HepG2 (cell line): ENCODE results near the gene CKB. TPM values are rescaled to one million over a fixed set of nuclear protein-coding genes. Genes with fewer than 3 reads are reported as not detected.

Source experiments
- ATAD3A ChIP-seq: sonication (generic); formaldehyde crosslinking; IDR thresholded peaks from 2 replicates; pipeline ENCODE4 v1.4.0; 2020; ENCODE audit warnings: missing genetic modification reagents
- ATM ChIP-seq: fragments of 450-650 bp; IDR thresholded peaks from 2 replicates; pipeline ENCODE4 v1.7.1; 2017; ENCODE audit warnings: mild to moderate bottlenecking, borderline replicate concordance
- EHMT2 ChIP-seq: fragments of 200-600 bp; sonication (generic); IDR thresholded peaks from 2 replicates; pipeline ENCODE4 v1.7.0; 2017; ENCODE audit warnings: antibody characterized with exemption, low read depth, low read length, borderline replicate concordance
- ETV5 ChIP-seq: IDR thresholded peaks from 2 replicates; pipeline ENCODE4 v1.6.1; 2018; ENCODE audit warnings: missing biosample characterization, missing genetic modification reagents, inconsistent platforms, borderline replicate concordance
- GZF1 ChIP-seq: sonication (generic); formaldehyde crosslinking; IDR thresholded peaks from 2 replicates; pipeline ENCODE4 v1.5.1; 2020; ENCODE audit warnings: mild to moderate bottlenecking, missing genetic modification reagents
- KDM5B ChIP-seq: sonication (generic); formaldehyde crosslinking; IDR thresholded peaks from 2 replicates; pipeline ENCODE4 v1.4.0; 2020; ENCODE audit warnings: missing genetic modification reagents, mild to moderate bottlenecking, borderline replicate concordance
- MTA1 ChIP-seq: sonication (generic); formaldehyde crosslinking; IDR thresholded peaks from 2 replicates; pipeline ENCODE4 v1.4.0; 2020; ENCODE audit warnings: missing genetic modification reagents, mild to moderate bottlenecking, borderline replicate concordance
- NCOA5 ChIP-seq: sonication (generic); formaldehyde crosslinking; IDR thresholded peaks from 2 replicates; pipeline ENCODE4 v1.4.0; 2020; ENCODE audit warnings: missing genetic modification reagents
- PHF21A ChIP-seq: sonication (generic); formaldehyde crosslinking; IDR thresholded peaks from 2 replicates; pipeline ENCODE4 v1.5.0; 2020; ENCODE audit warnings: mild to moderate bottlenecking, missing genetic modification reagents
- SOX13 ChIP-seq, 3 experiments: fragments of 450-650 bp in 1 of 3; sonication (generic) in 1 of 3; formaldehyde crosslinking in 1 of 3; IDR thresholded peaks in 2 of 3; conservative IDR thresholded peaks in 1 of 3; 2 replicates each; pipeline versions ENCODE4 v1.5.0 to v1.6.1; 2016 to 2020; ENCODE audit warnings: antibody characterized with exemption in 1 of 3, mild to moderate bottlenecking in 1 of 3, missing compliant biosample characterization in 1 of 3, missing genetic modification reagents in 1 of 3, moderate library complexity in 1 of 3
- TBX2 ChIP-seq: sonication (generic); formaldehyde crosslinking; IDR thresholded peaks from 2 replicates; pipeline ENCODE4 v1.5.0; 2020; ENCODE audit warnings: missing genetic modification reagents, mild to moderate bottlenecking, borderline replicate concordance
- XRCC5 ChIP-seq: fragments of 200-400 bp; formaldehyde crosslinking; optimal IDR thresholded peaks from 2 replicates; pipeline ENCODE3; 2017; ENCODE audit warnings: mild to moderate bottlenecking, low read length
- ZBTB42 ChIP-seq: sonication (generic); formaldehyde crosslinking; IDR thresholded peaks from 2 replicates; pipeline ENCODE4 v1.5.0; 2020; ENCODE audit warnings: mild to moderate bottlenecking, missing genetic modification reagents
- ZFX ChIP-seq: sonication (generic); formaldehyde crosslinking; IDR thresholded peaks from 2 replicates; pipeline ENCODE4 v1.4.0; 2020; ENCODE audit warnings: mild to moderate bottlenecking, low read depth, missing genetic modification reagents, moderate library complexity
- ZNF614 ChIP-seq: IDR thresholded peaks from 2 replicates; pipeline ENCODE4 v1.6.1; 2018; ENCODE audit warnings: missing biosample characterization, missing genetic modification reagents, inconsistent platforms, borderline replicate concordance
- polyA plus RNA-seq, 8 experiments: library from polyadenylated mRNA; depleted of rRNA in 3 of 8; stranded (reverse) in 7 of 8; unstranded in 1 of 8; fragments of >200 nt; fragmentation: Illumina TruSeq in 4 of 8; extraction: Trizol in 4 of 8; gene quantifications; 2 replicates each; pipeline versions ENCODE4 v1.2.1 to v1.2.3, GENCODE V29; 2011 to 2016; ENCODE audit warnings: low read depth in 4 of 8, missing spikeins in 1 of 8, mixed read lengths in 1 of 8; ENCODE audit not compliant: insufficient read depth in 1 of 8
- total RNA-seq, 5 experiments: library from RNA; depleted of rRNA; stranded (reverse); fragments of >200 nt; fragmentation: Illumina TruSeq; extraction: Trizol; gene quantifications; 2 replicates each; pipeline ENCODE4 v1.2.3, GENCODE V29; 2016; ENCODE audit warnings: low read depth in 1 of 5
- TF ChIP-seq, protein P1 (sequence below): sonication (generic); formaldehyde crosslinking; IDR thresholded peaks from 2 replicates; pipeline ENCODE4 v1.4.0; 2020; ENCODE audit warnings: missing genetic modification reagents, mild to moderate bottlenecking, borderline replicate concordance
- TF ChIP-seq, protein P2 (sequence below): sonication (generic); formaldehyde crosslinking; IDR thresholded peaks from 2 replicates; pipeline ENCODE4 v1.4.0; 2020; ENCODE audit warnings: missing genetic modification reagents
- TF ChIP-seq, protein P3 (sequence below): sonication (generic); formaldehyde crosslinking; IDR thresholded peaks from 2 replicates; pipeline ENCODE4 v1.5.0; 2020; ENCODE audit warnings: mild to moderate bottlenecking, missing genetic modification reagents

Gene CKB
- total and polyA plus RNA-seq, 2 of the 13 experiments (the other 11 are each of a cell fraction or from before 2014, with no cell fraction given) = 82.3 to 217 TPM

DNA sequence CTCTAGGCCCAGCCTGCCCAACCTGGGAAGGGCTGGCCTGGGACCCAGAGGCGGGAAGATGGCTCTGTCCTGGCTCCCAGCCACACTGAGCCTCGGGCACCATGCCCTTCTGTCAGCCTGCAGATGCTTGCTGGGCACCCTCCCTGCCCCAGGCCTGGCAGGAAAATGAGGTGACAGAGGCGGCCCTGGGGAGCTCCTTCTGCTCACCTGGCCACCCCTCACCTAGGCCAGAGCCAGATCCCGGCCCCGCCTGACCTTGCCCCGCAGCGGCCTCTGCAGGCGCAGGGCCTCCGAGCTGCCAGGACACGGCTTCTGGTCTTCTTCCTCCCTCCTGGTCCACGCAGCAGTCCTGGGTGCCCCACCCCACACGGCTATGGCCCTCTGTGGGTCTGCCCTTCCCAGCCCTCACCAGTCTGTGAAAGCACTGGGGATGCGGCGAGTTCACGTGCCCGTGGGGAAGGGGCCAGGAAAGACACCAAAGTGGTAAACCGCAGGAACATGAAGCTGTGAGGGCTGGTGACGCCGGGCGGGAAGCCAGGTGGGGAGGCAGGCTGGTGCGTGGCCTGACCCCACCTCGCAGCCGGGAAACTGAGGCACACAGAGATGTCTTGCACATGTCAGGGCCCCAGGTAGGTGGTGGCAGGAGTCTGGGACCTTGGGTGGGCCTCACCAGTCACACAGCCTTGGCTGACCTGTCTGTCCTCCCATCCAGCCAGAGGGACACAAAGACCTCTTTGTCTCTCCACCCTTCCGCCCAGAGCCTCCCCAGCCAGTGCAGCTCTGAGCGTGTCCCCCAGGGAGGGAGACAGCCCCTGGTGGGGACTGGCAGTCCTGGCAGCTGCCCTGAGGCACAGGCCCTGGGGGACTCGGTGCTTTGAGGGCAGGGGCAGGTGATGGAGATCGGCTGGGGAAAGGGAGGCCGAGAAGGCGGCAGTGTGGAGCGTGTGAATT is 27.0 kb upstream of the CKB start (continued):
- TF ChIP-seq ZFX (CRISPR knock-in tag) = peak; percentile 87
- peak; percentile 46 for TF ChIP-seq XRCC5
- TF ChIP-seq, protein P1, sequence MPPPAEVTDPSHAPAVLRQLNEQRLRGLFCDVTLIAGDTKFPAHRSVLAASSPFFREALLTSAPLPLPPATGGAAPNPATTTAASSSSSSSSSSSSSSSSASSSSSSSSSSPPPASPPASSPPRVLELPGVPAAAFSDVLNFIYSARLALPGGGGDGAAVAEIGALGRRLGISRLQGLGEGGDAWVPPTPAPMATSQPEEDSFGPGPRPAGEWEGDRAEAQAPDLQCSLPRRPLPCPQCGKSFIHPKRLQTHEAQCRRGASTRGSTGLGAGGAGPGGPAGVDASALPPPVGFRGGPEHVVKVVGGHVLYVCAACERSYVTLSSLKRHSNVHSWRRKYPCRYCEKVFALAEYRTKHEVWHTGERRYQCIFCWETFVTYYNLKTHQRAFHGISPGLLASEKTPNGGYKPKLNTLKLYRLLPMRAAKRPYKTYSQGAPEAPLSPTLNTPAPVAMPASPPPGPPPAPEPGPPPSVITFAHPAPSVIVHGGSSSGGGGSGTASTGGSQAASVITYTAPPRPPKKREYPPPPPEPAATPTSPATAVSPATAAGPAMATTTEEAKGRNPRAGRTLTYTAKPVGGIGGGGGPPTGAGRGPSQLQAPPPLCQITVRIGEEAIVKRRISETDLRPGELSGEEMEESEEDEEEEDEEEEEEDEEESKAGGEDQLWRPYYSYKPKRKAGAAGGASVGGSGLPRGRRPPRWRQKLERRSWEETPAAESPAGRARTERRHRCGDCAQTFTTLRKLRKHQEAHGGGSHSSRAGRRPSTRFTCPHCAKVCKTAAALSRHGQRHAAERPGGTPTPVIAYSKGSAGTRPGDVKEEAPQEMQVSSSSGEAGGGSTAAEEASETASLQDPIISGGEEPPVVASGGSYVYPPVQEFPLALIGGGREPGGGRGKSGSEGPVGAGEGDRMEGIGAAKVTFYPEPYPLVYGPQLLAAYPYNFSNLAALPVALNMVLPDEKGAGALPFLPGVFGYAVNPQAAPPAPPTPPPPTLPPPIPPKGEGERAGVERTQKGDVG (CRISPR knock-in tag) = peak; percentile 75; the same call in 1 of the 2 replicates
- no peak for TF ChIP-seq ATAD3A (CRISPR knock-in tag)
- TF ChIP-seq, protein P2, sequence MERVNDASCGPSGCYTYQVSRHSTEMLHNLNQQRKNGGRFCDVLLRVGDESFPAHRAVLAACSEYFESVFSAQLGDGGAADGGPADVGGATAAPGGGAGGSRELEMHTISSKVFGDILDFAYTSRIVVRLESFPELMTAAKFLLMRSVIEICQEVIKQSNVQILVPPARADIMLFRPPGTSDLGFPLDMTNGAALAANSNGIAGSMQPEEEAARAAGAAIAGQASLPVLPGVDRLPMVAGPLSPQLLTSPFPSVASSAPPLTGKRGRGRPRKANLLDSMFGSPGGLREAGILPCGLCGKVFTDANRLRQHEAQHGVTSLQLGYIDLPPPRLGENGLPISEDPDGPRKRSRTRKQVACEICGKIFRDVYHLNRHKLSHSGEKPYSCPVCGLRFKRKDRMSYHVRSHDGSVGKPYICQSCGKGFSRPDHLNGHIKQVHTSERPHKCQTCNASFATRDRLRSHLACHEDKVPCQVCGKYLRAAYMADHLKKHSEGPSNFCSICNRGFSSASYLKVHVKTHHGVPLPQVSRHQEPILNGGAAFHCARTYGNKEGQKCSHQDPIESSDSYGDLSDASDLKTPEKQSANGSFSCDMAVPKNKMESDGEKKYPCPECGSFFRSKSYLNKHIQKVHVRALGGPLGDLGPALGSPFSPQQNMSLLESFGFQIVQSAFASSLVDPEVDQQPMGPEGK (CRISPR knock-in tag) = peak; percentile 91
- TF ChIP-seq NCOA5 (CRISPR knock-in tag) = no peak
- TF ChIP-seq ATM = no peak
- TF ChIP-seq PHF21A (CRISPR knock-in tag) = no peak
- 0 out of 2 replicates have a peak, but pooled peaks have one; percentile 18 for TF ChIP-seq KDM5B (CRISPR knock-in tag)
- TF ChIP-seq MTA1 (CRISPR knock-in tag) = peak; percentile 93
- no peak for TF ChIP-seq ZBTB42
- TF ChIP-seq EHMT2 = no peak
- no peak for TF ChIP-seq SOX13 (IDR thresholded peaks at IDR 0.05)
- TF ChIP-seq SOX13 (CRISPR knock-in tag; conservative IDR thresholded peaks at IDR 0.05 in 1 of 2, IDR thresholded peaks at IDR 0.05 in 1 of 2) = peak in 1 of 2 experiments; percentile 22; a peak in 1 of 4 replicates
- peak; percentile 55 for TF ChIP-seq TBX2 (CRISPR knock-in tag)
- TF ChIP-seq ETV5 = peak; percentile 39; the same call in 1 of the 2 replicates
- TF ChIP-seq, protein P3, sequence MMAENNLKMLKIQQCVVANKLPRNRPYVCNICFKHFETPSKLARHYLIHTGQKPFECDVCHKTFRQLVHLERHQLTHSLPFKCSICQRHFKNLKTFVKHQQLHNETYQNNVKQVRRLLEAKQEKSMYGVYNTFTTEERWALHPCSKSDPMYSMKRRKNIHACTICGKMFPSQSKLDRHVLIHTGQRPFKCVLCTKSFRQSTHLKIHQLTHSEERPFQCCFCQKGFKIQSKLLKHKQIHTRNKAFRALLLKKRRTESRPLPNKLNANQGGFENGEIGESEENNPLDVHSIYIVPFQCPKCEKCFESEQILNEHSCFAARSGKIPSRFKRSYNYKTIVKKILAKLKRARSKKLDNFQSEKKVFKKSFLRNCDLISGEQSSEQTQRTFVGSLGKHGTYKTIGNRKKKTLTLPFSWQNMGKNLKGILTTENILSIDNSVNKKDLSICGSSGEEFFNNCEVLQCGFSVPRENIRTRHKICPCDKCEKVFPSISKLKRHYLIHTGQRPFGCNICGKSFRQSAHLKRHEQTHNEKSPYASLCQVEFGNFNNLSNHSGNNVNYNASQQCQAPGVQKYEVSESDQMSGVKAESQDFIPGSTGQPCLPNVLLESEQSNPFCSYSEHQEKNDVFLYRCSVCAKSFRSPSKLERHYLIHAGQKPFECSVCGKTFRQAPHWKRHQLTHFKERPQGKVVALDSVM (CRISPR knock-in tag) = peak; percentile 75
- TF ChIP-seq ZNF614 (CRISPR knock-in tag) = 0 out of 2 replicates have a peak, but pooled peaks have one; percentile 46
- no peak for TF ChIP-seq GZF1 (CRISPR knock-in tag)
